Left ventricle myocardium inferior (tissue), 1 donor: Measurements from ENCODE around the gene ADK. TPM values are rescaled to one million over a fixed set of nuclear protein-coding genes. Genes with fewer than 3 reads are reported as not detected.
"Not testable (repeated sequence)": the region's sequence is repeated elsewhere in the genome, so short reads cannot be mapped to it uniquely, and the experiment has no call there.

Experiments used
- DNase-seq: peaks from one replicate; pipeline ENCODE4 v3.0.0-alpha.2; 2020
- H3K27ac ChIP-seq: fragments of 200-600 bp; replicated peaks from 2 replicates; pipeline ENCODE4 v1.8.0; 2021
- H3K27me3 ChIP-seq: fragments of 200-600 bp; 2 replicates; pipeline ENCODE4 v1.8.0; 2021; ENCODE audit warnings: low read depth
- H3K36me3 ChIP-seq: fragments of 200-600 bp; 2 replicates; pipeline ENCODE4 v1.8.0; 2021
- H3K4me1 ChIP-seq: fragments of 200-600 bp; 2 replicates; pipeline ENCODE4 v1.8.0; 2021
- H3K4me3 ChIP-seq: fragments of 200-600 bp; 2 replicates; pipeline ENCODE4 v1.8.0; 2021; ENCODE audit warnings: mild to moderate bottlenecking, moderate library complexity
- H3K9me3 ChIP-seq: fragments of 200-600 bp; replicated peaks from 2 replicates; pipeline ENCODE4 v1.8.0; 2021
- intact Hi-C: fragments of 100-400 bp; cut with micrococcal nuclease; formaldehyde crosslinking; loops from one replicate; pipeline ENCODE4 v1.11.0; 2022
- total RNA-seq: library from RNA; stranded (reverse); fragmentation: NEBNext Ultra II Directional; extraction: Animal tissue kit (Norgen Biotek cat#: 25700); gene quantifications from one replicate; pipeline ENCODE4 v1.2.1, GENCODE V29; 2021
- TF ChIP-seq, protein P1 (sequence below): fragments of 200-600 bp; IDR thresholded peaks from 2 replicates; pipeline ENCODE4 v1.8.0; 2021; ENCODE audit warnings: antibody characterized with exemption, mild to moderate bottlenecking, borderline replicate concordance
- donor health status: DM: no; HTN: yes; CAD: no; lungs with severe emphysema.

ADK gene
- total RNA-seq, 1 donor from 2014 or later = 41.3 TPM

DNA sequence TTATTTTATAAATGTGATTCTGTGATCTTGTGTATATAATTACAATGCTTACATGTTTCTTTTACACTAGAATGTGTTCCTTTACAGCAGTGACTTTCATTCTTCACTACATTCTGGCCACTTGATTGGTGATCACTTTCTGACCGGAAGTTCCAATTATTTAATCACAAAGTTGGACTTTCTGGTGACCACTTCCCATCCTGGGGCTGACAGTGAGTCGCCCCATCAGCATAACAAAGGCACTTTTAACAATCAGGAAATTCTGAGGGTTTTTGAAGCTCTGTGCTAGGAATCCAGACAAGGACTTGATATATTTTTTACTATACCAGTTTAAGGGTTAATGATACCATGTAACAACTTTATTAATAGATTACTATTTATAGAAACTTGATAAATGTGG is 393.1 kb downstream of the ADK start:
- intact Hi-C loops = no loop called here
- Histone ChIP-seq H3K27me3 (no peaks in the 10 kb centered on the region), H3K36me3 (no peaks in the 10 kb centered on the region), H3K27ac (no peak overlapping the region), H3K4me3 (no peak overlapping the region), H3K4me1 (peaks cover 5% of the 10 kb centered on the region), H3K9me3 (no peaks in the 10 kb centered on the region)
- TF ChIP-seq, protein P1, sequence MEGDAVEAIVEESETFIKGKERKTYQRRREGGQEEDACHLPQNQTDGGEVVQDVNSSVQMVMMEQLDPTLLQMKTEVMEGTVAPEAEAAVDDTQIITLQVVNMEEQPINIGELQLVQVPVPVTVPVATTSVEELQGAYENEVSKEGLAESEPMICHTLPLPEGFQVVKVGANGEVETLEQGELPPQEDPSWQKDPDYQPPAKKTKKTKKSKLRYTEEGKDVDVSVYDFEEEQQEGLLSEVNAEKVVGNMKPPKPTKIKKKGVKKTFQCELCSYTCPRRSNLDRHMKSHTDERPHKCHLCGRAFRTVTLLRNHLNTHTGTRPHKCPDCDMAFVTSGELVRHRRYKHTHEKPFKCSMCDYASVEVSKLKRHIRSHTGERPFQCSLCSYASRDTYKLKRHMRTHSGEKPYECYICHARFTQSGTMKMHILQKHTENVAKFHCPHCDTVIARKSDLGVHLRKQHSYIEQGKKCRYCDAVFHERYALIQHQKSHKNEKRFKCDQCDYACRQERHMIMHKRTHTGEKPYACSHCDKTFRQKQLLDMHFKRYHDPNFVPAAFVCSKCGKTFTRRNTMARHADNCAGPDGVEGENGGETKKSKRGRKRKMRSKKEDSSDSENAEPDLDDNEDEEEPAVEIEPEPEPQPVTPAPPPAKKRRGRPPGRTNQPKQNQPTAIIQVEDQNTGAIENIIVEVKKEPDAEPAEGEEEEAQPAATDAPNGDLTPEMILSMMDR = no peak
- DNase-seq = no peak

DNA sequence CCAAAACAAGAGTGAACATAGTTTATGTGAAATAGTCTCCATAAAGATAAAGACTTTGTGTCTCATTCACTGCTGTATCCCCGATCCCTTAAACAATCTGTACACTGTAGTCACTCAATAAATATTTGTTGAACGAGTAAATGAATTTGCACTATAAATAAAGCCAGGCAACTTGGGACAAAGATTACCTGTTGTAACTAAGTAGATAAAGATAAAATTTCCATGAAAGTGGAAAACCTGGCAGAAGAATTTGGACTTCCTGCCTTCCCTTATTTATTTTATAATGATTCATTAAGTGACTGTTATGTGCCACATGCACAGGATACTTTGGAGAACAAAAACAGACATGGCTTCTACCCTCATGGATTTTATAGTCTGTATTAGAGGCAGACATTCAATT is 397.7 kb downstream of the ADK start:
- Histone ChIP-seq H3K27me3 (no peaks in the 10 kb centered on the region), H3K9me3 (no peaks in the 10 kb centered on the region), H3K4me3 (no peak overlapping the region), H3K27ac (no peak overlapping the region), H3K36me3 (no peaks in the 10 kb centered on the region), H3K4me1 (peaks cover 4% of the 10 kb centered on the region)
- intact Hi-C loops = no loop called here
- no peak for DNase-seq
- TF ChIP-seq, protein P1 = no peak

DNA sequence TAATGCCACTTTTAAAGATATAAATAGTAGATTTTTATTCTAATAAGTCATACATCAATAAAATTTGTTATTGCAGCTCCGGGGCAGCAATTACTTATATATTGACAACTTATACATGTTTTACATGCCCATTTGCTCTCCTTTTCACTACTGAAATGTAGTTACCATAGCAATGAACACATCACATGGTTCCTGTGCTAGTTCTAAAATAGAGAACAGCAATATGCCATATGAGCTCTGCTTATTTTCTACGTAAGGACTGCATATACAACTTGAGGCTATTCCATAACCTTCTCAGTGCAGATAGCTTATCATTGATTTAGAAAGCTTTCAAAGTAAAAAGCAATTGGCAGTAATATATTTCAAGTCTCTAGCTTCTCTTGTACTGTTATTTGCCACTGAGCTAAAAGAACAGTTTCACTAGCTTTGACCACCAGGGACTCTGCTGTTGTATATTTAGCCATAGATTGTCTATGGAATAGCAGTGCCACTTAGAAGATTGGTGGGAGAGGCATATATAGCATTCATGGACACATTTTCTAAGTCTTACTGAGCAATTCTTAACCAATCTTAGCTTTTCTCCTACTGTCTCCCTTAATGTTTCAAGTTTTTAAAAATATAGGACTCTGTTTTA is 405.2 kb downstream of the ADK start:
- no peak for DNase-seq
- H3K4me1 ChIP-seq = no peaks in the 10 kb centered on the region
- no peaks in the 10 kb centered on the region for H3K27me3 ChIP-seq
- no peak overlapping the region for H3K27ac ChIP-seq
- intact Hi-C loops = no loop called here
- TF ChIP-seq, protein P1 = no peak
- no peaks in the 10 kb centered on the region for H3K36me3 ChIP-seq
- H3K4me3 ChIP-seq = no peak overlapping the region
- no peaks in the 10 kb centered on the region for H3K9me3 ChIP-seq

DNA sequence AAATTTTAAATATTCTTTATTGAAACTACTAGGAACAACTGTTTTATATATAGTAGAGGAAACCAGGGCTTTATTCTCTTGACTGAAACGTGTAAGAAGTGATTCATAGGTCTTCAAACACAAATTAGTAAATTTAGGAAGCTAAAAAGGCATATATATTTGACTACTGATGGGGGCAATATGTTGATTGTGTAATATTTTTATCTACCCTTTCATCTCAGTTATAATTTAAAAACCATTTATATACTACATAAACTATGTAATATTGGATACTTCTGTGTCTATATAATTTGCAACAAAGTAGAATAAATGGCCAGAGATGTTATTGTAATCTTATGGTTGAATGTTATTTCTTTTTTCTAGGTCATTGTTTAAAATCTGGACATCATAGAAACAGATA is 406.1 kb downstream of the ADK start:
- TF ChIP-seq, protein P1 = no peak
- no peak for DNase-seq
- H3K36me3 ChIP-seq = no peaks in the 10 kb centered on the region
- intact Hi-C loops = no loop called here
- no peaks in the 10 kb centered on the region for H3K27me3 ChIP-seq
- no peaks in the 10 kb centered on the region for H3K4me1 ChIP-seq
- no peak overlapping the region for H3K27ac ChIP-seq
- no peaks in the 10 kb centered on the region for H3K9me3 ChIP-seq
- H3K4me3 ChIP-seq = no peak overlapping the region

DNA sequence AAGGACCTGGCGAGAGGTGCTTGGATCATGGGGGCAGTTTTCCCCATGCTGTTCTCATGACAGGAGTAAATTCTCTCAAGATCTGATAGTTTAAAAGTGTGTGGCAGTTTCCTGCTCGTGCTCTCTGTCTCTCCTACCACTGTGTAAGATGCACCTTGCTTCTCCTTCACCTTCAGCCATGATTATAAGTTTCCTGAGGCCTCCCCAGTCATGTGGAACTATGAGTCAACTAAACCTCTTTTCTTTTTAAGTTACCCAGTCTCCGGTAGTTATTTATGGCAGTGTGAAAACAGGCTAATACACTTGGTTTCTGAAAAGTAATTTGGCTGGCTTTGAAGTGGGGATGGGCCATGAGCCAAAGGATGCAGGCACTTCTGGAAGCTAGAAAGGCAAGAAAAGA is 407.4 kb downstream of the ADK start:
- Histone ChIP-seq H3K27ac (no peak overlapping the region), H3K4me3 (no peak overlapping the region), H3K27me3 (no peaks in the 10 kb centered on the region), H3K9me3 (no peaks in the 10 kb centered on the region), H3K4me1 (no peaks in the 10 kb centered on the region), H3K36me3 (no peaks in the 10 kb centered on the region)
- intact Hi-C loops = no loop called here
- TF ChIP-seq, protein P1 = no peak
- DNase-seq = no peak

DNA sequence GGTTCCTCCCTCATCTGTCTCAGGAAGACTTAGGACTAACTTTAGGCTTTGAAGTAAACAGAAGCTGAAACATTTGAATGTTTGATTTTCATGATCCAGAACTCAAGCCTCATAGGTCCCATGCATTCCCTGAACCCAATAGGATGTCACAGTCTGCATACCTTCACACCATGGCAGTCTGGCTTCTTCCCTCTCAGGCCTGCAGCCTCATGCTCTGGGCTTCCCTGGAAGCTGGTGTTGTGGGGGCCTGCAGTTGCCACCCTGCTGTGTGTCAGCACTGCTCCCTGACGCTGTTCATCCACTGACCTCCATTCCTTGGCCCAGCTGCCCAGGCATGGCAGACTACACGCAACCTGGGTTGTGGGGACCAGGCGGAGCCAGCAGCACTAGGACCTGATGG is 407.9 kb downstream of the ADK start:
- no peak for DNase-seq
- Histone ChIP-seq H3K4me1 (no peaks in the 10 kb centered on the region), H3K4me3 (no peak overlapping the region), H3K27ac (no peak overlapping the region), H3K9me3 (no peaks in the 10 kb centered on the region), H3K27me3 (no peaks in the 10 kb centered on the region), H3K36me3 (no peaks in the 10 kb centered on the region)
- intact Hi-C loops = no loop called here
- TF ChIP-seq, protein P1 = no peak

DNA sequence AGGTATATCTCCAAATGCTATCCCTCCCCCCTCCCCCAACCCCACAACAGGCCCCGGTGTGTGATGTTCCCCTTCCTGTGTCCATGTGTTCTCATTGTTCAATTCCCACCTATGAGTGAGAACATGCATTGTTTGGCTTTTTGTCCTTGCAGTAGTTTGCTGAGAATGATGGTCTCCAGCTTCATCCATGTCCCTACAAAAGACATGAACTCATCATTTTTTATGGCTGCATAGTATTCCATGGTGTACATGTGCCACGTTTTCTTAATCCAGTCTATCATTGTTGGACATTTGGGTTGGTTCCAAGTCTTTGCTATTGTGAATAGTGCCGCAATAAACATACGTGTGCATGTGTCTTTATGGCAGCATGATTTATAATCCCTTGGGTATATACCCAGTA is 417.9 kb downstream of the ADK start:
- H3K9me3 ChIP-seq, H3K4me1 ChIP-seq, H3K4me3 ChIP-seq, H3K36me3 ChIP-seq, H3K27ac ChIP-seq, intact Hi-C loops, DNase-seq, H3K27me3 ChIP-seq: not testable (repeated sequence)

DNA sequence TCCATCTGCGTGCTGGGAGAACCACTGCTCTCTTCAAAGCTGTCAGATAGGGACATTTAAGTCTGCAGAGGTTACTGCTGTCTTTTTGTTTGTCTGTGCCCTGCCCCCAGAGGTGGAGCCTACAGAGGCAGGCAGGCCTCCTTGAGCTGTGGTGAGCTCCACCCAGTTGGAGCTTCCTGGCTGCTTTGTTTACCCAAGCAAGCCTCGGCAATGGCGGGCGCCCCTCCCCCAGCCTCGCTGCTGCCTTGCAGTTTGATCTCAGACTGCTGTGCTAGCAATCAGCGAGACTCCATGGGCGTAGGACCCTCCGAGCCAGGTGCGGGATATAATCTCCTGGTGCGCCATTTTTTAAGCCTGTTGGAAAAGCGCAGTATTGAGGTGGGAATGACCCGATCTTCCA is 422.5 kb downstream of the ADK start:
- H3K36me3 ChIP-seq, H3K4me1 ChIP-seq, DNase-seq, H3K4me3 ChIP-seq, H3K9me3 ChIP-seq, H3K27ac ChIP-seq, H3K27me3 ChIP-seq, intact Hi-C loops: not testable (repeated sequence)
